Measurements from ENCODE around the gene ANO2. TPM values are rescaled to one million over a fixed set of nuclear protein-coding genes. Genes with fewer than 3 reads are reported as not detected.

ANO2 gene
- total RNA-seq, 2 experiments from 2014 or later = not detected

DNA sequence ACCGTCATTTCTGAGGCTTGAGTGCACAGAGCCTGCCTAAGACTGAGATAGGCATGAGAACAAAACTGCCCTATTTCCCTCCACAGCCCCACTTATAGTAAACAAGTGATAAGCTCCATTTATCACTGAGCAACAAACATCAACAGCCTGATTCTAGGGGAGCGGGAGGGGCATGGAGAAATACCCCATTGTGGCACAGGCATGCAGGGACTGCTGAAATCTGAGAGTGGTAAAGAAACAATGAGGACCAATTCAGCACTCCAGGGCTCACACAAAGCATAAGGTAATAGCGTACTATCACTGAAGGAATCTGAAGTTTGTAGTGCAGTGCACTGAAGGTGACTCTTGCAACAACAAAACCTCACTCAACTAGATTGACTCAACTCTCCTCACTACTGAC, 186.7 kb downstream of the ANO2 start:
- DNase-seq (no peak), ATAC-seq (no peak)
- Mint-ChIP-seq H3K9me3 (ENCODE audit: low read depth) (peaks cover 4% of the 10 kb centered on the region), H3K4me3 (no peak overlapping the region), H3K4me1 (no peaks in the 10 kb centered on the region), H3K36me3 (ENCODE audit: low read depth) (no peaks in the 10 kb centered on the region), H3K27me3 (peaks cover 5% of the 10 kb centered on the region), H3K27ac (no peak overlapping the region)
- intact Hi-C loops (cut with DNase I, micrococcal nuclease) = no loop called here
- CTCF ChIA-PET = no interaction called here
- POLR2A ChIA-PET = no interaction called here

DNA sequence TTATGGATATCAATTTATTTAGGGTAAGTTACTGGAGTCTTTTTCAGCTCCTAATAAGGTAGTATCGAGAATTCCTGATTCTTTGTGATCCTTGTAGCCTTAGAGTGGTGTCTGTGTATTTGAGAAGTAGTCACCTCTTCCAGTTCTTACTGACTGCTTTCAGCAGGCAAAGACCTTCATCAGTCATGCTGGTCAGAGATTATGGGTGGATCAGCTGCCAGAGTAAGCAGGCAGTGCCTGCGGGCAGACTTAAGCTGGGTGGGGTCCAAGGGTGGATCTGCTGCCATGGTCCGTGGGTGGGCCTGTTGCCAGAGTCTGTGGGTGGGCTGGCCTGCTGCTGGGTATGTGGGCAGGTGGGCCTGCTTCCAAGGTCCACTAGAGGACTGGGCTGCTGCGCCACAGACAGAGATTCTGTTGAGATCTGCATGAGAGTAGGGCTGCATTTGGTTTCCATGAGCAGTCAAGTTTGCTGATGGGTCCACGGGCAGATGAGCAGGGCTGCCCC, 188.7 kb downstream of the ANO2 start:
- Mint-ChIP-seq H3K36me3 (ENCODE audit: low read depth) (no peaks in the 10 kb centered on the region), H3K9me3 (ENCODE audit: low read depth) (peaks cover 4% of the 10 kb centered on the region), H3K4me1 (no peaks in the 10 kb centered on the region), H3K27me3 (peaks cover 5% of the 10 kb centered on the region), H3K27ac (no peak overlapping the region), H3K4me3 (no peak overlapping the region)
- intact Hi-C loops (cut with DNase I, micrococcal nuclease) = no loop called here
- ChIA-PET POLR2A (interaction anchor here (0.6 kb wide), 1 partner anchor 704 kb away, joined by 4 read pairs; no protein-coding TSS in a partner anchor), CTCF (interaction anchor here (1.6 kb wide), 1 partner anchor 11 kb away, joined by 7 read pairs; no protein-coding TSS in a partner anchor)
- DNase-seq = no peak
- ATAC-seq = no peak

DNA sequence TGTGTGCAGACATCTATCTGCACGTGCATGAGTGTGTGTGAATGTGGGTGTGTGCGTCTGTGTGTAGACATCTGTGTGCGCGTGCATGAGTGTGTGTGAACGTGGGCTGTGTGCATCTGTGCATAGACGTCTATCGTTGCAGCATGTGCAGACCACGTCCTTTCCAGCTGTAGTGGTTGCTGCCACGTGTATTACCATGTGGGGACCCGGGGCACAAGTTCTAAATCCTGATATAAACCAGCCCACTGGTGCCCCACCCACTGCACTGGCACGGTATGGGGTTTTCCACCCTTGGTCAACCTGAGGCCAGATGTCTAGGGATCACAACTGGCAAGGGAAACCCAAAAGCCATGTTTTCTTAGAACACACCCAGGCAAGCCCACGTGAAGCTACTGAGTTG, 197.0 kb downstream of the ANO2 start:
- DNase-seq (no peak), ATAC-seq (no peak)
- CTCF ChIA-PET = interaction anchor here (0.7 kb wide), 1 partner anchor 52 kb away, joined by 3 read pairs; no protein-coding TSS in a partner anchor
- intact Hi-C loops (cut with DNase I, micrococcal nuclease) = no loop called here
- no peak overlapping the region for H3K27ac Mint-ChIP-seq
- H3K27me3 Mint-ChIP-seq = peaks cover 4% of the 10 kb centered on the region
- POLR2A ChIA-PET = no interaction called here
- no peaks in the 10 kb centered on the region for H3K36me3 Mint-ChIP-seq (ENCODE audit: low read depth)
- H3K4me1 Mint-ChIP-seq = peaks cover 19% of the 10 kb centered on the region
- no peaks in the 10 kb centered on the region for H3K9me3 Mint-ChIP-seq (ENCODE audit: low read depth)
- no peak overlapping the region for H3K4me3 Mint-ChIP-seq

DNA sequence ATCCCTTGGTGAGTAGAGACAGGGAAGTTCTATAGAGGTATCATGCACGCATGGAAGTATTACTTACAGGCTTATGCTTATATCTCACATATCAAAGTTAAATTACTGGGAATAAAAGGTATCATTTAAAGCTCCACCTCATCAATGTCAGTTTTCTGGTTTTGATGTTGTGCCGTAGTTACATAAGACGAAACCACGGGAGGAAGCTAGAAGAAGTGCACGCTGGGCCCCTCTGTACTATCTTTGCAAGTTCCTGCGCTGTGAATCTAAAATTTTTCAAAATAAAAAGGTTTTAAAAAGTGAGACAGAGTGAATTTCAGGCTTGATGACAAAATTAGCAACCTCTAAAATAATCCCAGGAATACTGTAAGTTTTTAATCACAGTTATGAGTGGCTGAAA, 198.1 kb downstream of the ANO2 start:
- peaks cover 4% of the 10 kb centered on the region for H3K27me3 Mint-ChIP-seq
- H3K4me1 Mint-ChIP-seq = peaks cover 19% of the 10 kb centered on the region
- intact Hi-C loops (cut with DNase I, micrococcal nuclease) = loop anchor here in 1 of 2 experiments (1.0 kb wide), 1 partner anchor 49 kb away; no protein-coding TSS in a partner anchor
- no peak overlapping the region for H3K4me3 Mint-ChIP-seq
- H3K36me3 Mint-ChIP-seq (ENCODE audit: low read depth) = no peaks in the 10 kb centered on the region
- POLR2A ChIA-PET = interaction anchor here (0.6 kb wide), 1 partner anchor 141 kb away, joined by 4 read pairs; no protein-coding TSS in a partner anchor
- ATAC-seq (no peak), DNase-seq (no peak)
- peak overlapping the region; percentile 31 for H3K27ac Mint-ChIP-seq
- CTCF ChIA-PET = interaction anchor here (0.6 to 0.8 kb wide), 3 partner anchors 48 to 162 kb away, joined by 3 to 4 read pairs (median 3); no protein-coding TSS in a partner anchor
- H3K9me3 Mint-ChIP-seq (ENCODE audit: low read depth) = no peaks in the 10 kb centered on the region

DNA sequence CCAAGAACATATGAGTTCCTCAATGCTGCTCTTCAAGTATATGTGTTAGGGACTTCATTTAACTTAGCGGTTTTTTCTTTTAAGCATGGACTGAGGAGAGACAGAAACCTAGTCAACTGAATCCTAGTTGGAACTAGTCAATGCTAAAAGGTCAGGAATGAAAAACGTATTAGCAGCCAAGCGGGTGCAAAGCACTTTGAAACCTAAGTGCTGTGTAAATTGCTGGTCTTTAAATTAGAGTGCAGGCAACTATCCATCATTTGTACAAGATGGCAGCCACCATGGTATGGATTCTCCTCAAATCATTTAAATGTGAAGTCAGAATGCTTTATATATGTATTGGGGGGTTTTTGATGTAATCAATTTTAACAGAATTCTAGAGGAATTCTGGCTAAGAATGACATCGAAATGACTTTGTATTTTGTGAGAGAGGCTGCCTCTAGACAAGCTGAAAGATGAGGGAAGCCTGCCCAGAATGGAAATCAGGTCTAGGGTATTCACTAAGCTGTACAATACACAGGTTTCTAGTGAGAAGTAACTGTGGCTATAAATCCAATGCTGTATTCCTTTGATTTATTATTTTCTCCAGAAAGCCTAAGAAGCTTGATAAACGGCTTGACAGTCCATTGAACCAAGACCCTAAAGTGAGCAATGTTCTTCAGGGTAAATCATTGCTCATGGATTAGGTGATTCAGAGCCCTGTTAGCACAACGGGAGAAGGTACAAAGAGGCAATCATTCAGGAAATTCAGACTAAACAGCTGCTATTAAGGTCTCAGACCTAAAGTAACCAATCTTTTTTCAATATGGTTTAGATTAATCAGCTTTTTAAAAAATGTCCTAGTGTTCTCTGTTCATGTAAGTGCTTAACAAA, 198.8 kb downstream of the ANO2 start:
- no peak overlapping the region for H3K4me3 Mint-ChIP-seq
- H3K27ac Mint-ChIP-seq = no peak overlapping the region
- ChIA-PET CTCF (interaction anchor here (0.6 to 1.8 kb wide), 14 partner anchors 10 to 163 kb away, joined by 3 to 11 read pairs (median 4); no protein-coding TSS in a partner anchor), POLR2A (interaction anchor here (0.6 kb wide), 1 partner anchor 141 kb away, joined by 4 read pairs; no protein-coding TSS in a partner anchor)
- ATAC-seq (no peak), DNase-seq (no peak)
- no peaks in the 10 kb centered on the region for H3K9me3 Mint-ChIP-seq (ENCODE audit: low read depth)
- intact Hi-C loops (cut with DNase I, micrococcal nuclease) = loop anchor here in 1 of 2 experiments (1.0 kb wide), 1 partner anchor 50 kb away; no protein-coding TSS in a partner anchor
- H3K27me3 Mint-ChIP-seq = peaks cover 4% of the 10 kb centered on the region
- peaks cover 19% of the 10 kb centered on the region for H3K4me1 Mint-ChIP-seq
- no peaks in the 10 kb centered on the region for H3K36me3 Mint-ChIP-seq (ENCODE audit: low read depth)

- intact Hi-C loops (cut with DNase I, micrococcal nuclease) = no loop called here
These were observed 199.7 kb downstream of the ANO2 start for GRCh38 chr12:5745251-5745888.

GRCh38 chr12:5742258-5742657, 202.8 kb downstream of the ANO2 start:
- intact Hi-C loops (cut with DNase I, micrococcal nuclease) = no loop called here
- Mint-ChIP-seq H3K36me3 (ENCODE audit: low read depth) (no peaks in the 10 kb centered on the region), H3K27me3 (no peaks in the 10 kb centered on the region), H3K4me1 (peaks cover 7% of the 10 kb centered on the region), H3K9me3 (ENCODE audit: low read depth) (no peaks in the 10 kb centered on the region), H3K4me3 (no peak overlapping the region), H3K27ac (no peak overlapping the region)
- no peak for ATAC-seq
- CTCF ChIA-PET = no interaction called here
- POLR2A ChIA-PET = no interaction called here
- no peak for DNase-seq

More at GRCh38 chr12:5745251-5745888, 199.7 kb downstream of the ANO2 start:
- Mint-ChIP-seq H3K27me3 (peaks cover 4% of the 10 kb centered on the region), H3K4me1 (peaks cover 19% of the 10 kb centered on the region), H3K36me3 (ENCODE audit: low read depth) (no peaks in the 10 kb centered on the region), H3K27ac (no peak overlapping the region), H3K9me3 (ENCODE audit: low read depth) (no peaks in the 10 kb centered on the region), H3K4me3 (no peak overlapping the region)
- peak; percentile 83 for DNase-seq
- ChIA-PET CTCF (interaction anchor here (0.7 to 1.8 kb wide), 14 partner anchors 10 to 71 kb away, joined by 3 to 11 read pairs (median 4); no protein-coding TSS in a partner anchor), POLR2A (no interaction called here)
- peak; percentile 87 for ATAC-seq

GRCh38 chr12:5739917-5740316, 205.1 kb downstream of the ANO2 start:
- ChIA-PET POLR2A (no interaction called here), CTCF (interaction anchor here (1.3 kb wide), 1 partner anchor 13 kb away, joined by 3 read pairs; no protein-coding TSS in a partner anchor)
- intact Hi-C loops (cut with DNase I, micrococcal nuclease) = no loop called here
- no peak overlapping the region for H3K4me3 Mint-ChIP-seq
- H3K36me3 Mint-ChIP-seq (ENCODE audit: low read depth) = no peaks in the 10 kb centered on the region
- no peaks in the 10 kb centered on the region for H3K27me3 Mint-ChIP-seq
- H3K9me3 Mint-ChIP-seq (ENCODE audit: low read depth) = no peaks in the 10 kb centered on the region
- ATAC-seq = no peak
- no peak overlapping the region for H3K27ac Mint-ChIP-seq
- no peak for DNase-seq
- H3K4me1 Mint-ChIP-seq = no peaks in the 10 kb centered on the region

GRCh38 chr12:5737778-5738177, 207.3 kb downstream of the ANO2 start:
- Mint-ChIP-seq H3K36me3 (ENCODE audit: low read depth) (no peaks in the 10 kb centered on the region), H3K27me3 (no peaks in the 10 kb centered on the region), H3K9me3 (ENCODE audit: low read depth) (no peaks in the 10 kb centered on the region), H3K4me1 (no peaks in the 10 kb centered on the region), H3K4me3 (no peak overlapping the region), H3K27ac (no peak overlapping the region)
- no peak for ATAC-seq
- POLR2A ChIA-PET = no interaction called here
- no peak for DNase-seq
- intact Hi-C loops (cut with DNase I, micrococcal nuclease) = no loop called here
- CTCF ChIA-PET = no interaction called here

- H3K27ac Mint-ChIP-seq = no peak overlapping the region
- H3K9me3 Mint-ChIP-seq (ENCODE audit: low read depth) = no peaks in the 10 kb centered on the region
- H3K27me3 Mint-ChIP-seq = no peaks in the 10 kb centered on the region
- ATAC-seq (no peak), DNase-seq (no peak)
- ChIA-PET CTCF (interaction anchor here (2.1 kb wide), 1 partner anchor 9 kb away, joined by 11 read pairs; no protein-coding TSS in a partner anchor), POLR2A (no interaction called here)
- no peak overlapping the region for H3K4me3 Mint-ChIP-seq
- H3K36me3 Mint-ChIP-seq (ENCODE audit: low read depth) = no peaks in the 10 kb centered on the region
- intact Hi-C loops (cut with DNase I, micrococcal nuclease) = no loop called here
- no peaks in the 10 kb centered on the region for H3K4me1 Mint-ChIP-seq
These were observed 208.5 kb downstream of the ANO2 start for GRCh38 chr12:5736527-5736926.

DNA sequence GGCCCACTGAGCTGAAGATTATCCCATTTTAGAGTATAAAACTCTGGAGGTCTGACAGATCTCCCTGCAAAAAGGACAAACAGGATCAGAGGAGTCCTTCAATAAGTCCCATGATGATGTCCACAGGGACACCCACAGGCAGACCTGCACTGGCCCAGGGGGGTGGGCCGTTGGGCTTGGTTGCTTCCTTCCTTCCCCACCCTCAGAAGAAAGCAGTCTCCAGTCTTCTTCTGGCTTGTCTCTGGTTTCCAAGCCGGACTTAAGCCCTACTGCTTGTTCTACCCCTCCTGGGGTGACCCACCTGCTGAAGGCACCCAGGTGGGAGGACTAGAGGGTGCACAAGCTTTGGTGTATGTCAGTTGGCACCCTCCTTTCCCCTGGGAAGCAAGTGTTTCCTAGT, 209.0 kb downstream of the ANO2 start:
- ATAC-seq = no peak
- no peaks in the 10 kb centered on the region for H3K9me3 Mint-ChIP-seq (ENCODE audit: low read depth)
- intact Hi-C loops (cut with DNase I, micrococcal nuclease) = no loop called here
- H3K27ac Mint-ChIP-seq = no peak overlapping the region
- no peak overlapping the region for H3K4me3 Mint-ChIP-seq
- H3K4me1 Mint-ChIP-seq = no peaks in the 10 kb centered on the region
- DNase-seq = no peak
- ChIA-PET CTCF (interaction anchor here (2.1 kb wide), 1 partner anchor 9 kb away, joined by 11 read pairs; no protein-coding TSS in a partner anchor), POLR2A (no interaction called here)
- no peaks in the 10 kb centered on the region for H3K36me3 Mint-ChIP-seq (ENCODE audit: low read depth)
- no peaks in the 10 kb centered on the region for H3K27me3 Mint-ChIP-seq

All from activated CD4-positive, alpha-beta T cell treated with anti-CD3 and anti-CD28 coated beads for 36 hours (primary cell).